Central memory CD8-positive, alpha-beta T cell (primary cell): ENCODE measurements around the gene PRMT9.
A peak's percentile ranks its signal among the peaks of the same experiment; 100 is the strongest.

Source experiments
- ATAC-seq: fragments of 150-1000 bp; cut with Tn5 transposase; replicated peaks from 2 replicates; pipeline ENCODE4 v1.10.0; 2022; ENCODE audit warnings: mild to moderate bottlenecking, moderate FRiP score, moderate number of reproducible peaks; ENCODE audit not compliant: poor library complexity, severe bottlenecking; ENCODE audit errors: extremely low read depth
- DNase-seq, 2 donors: peaks; one replicate each; pipeline ENCODE4 v3.0.0; 2021; ENCODE audit warnings: low spot score in 2 of 2
- H3K27ac Mint-ChIP-seq: one replicate; pipeline ENCODE4 v1.8.0; 2022; ENCODE audit warnings: low read depth, mild to moderate bottlenecking, moderate library complexity, mixed read lengths
- H3K27me3 Mint-ChIP-seq: one replicate; pipeline ENCODE4 v1.8.0; 2022; ENCODE audit warnings: mixed read lengths
- H3K36me3 Mint-ChIP-seq: one replicate; pipeline ENCODE4 v1.8.0; 2022; ENCODE audit warnings: mild to moderate bottlenecking, moderate library complexity, mixed read lengths; ENCODE audit not compliant: insufficient read depth
- H3K4me1 Mint-ChIP-seq: one replicate; pipeline ENCODE4 v1.8.0; 2022; ENCODE audit warnings: mixed read lengths
- H3K4me3 Mint-ChIP-seq: one replicate; pipeline ENCODE4 v1.8.0; 2022; ENCODE audit warnings: mild to moderate bottlenecking, moderate library complexity, mixed read lengths
- H3K9me3 Mint-ChIP-seq: one replicate; pipeline ENCODE4 v1.8.0; 2022; ENCODE audit warnings: mixed read lengths

The PRMT9 gene

DNA sequence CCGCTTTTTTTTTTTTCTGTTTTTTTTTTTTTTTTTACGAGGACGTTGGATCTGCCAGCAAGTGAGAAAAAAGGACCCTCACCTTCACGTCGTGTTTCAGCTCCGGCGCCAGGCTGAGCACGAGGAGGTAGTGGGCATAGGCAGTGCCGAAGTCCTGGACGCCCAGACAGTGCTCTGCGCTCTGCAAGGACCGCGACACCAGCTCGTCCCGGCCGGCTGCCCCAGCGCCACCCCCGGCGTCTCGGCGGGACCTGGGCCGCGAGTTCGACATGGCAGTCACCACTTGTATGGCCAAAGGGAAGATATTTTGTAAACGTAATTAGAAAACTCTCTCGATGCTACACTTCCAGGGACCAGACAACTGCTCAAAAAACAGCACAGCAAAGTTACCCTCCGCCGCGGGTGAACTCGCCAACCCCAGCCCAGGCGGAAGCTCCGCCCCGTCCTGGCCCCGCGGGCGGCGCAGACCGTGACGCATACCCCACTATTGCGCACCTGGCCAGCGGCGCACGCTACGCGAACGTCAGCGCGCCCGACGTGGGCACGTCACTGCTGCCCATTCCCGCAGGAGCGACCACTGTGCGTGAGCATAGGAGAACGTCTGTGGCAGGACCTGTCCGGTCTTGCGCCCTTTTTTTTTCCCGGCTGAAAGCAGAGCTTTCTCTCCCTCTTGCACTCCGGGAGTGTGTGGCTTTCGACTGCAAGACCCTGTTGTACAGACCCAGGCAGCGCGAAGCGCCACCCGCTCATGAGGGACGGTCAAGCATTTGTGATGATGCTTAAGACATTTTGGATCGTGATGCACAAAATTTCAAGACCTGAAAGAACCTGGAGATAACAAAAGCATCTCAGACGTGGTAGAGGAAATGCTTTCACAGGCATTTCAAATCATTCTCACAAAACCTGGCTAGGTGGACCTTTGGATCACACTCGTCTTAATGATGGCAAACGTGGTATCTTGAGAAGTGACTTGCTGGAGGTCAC, at the start of gene PRMT9:
PRMT9 (minus strand) TSS at position 447 of the 984 bp plus-strand sequence; CDS start at position 271, 176 bp downstream.
- ATAC-seq (peak; percentile 98), DNase-seq (peak; percentile 75 to 76)
- Mint-ChIP-seq H3K27me3 (peaks cover 10% of the 10 kb centered on the region), H3K9me3 (no peaks in the 10 kb centered on the region), H3K4me3 (peak within 1 kb of the TSS; percentile 84), H3K4me1 (peaks cover 33% of the 10 kb centered on the region), H3K36me3 (peaks cover 12% of the 10 kb centered on the region), H3K27ac (peak within 1 kb of the TSS; percentile 95)

DNA sequence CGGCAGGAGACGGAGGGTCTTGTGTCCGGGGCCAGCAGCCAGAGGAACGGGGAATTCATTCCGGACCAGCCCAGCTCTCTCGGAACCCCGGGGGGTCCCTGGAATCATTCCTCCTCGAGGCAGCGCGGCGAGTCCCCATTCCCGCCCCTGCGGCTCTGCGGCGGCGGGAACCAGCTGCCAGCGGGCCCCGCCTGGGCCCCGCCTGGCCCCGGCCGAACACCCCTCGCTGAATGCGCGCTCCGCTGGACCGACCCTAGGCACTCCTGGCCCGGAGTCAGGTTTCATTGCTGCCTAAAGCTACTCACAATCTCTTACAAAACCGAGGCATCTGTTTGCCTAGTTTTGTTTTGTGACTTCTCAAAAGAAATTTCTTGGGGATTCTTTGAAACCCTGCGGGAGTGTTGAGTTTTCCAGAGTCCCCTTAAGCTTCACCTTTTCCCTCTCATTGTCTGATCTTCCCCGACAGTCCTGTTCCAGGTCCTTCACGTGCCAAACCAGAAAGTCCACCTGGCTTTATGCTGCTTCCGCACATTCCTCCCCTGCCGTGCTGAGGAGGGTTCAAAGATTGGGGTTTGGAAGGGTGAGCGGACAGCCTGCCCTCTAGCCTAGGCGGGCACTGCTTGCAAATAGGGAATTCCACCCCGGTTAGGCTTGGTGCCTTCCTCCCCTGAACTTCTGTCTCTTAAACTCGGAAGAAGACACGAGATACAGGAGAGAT, 48.7 kb upstream of the PRMT9 start:
- DNase-seq, result no peak
- peak overlapping the region; percentile 92 for H3K4me3 Mint-ChIP-seq
- peaks cover 6% of the 10 kb centered on the region for H3K36me3 Mint-ChIP-seq
- H3K27me3 Mint-ChIP-seq, result no peaks in the 10 kb centered on the region
- H3K4me1 Mint-ChIP-seq, result peaks cover 32% of the 10 kb centered on the region
- no peaks in the 10 kb centered on the region for H3K9me3 Mint-ChIP-seq
- peak; percentile 16 for ATAC-seq
- H3K27ac Mint-ChIP-seq, result peak overlapping the region; percentile 86

DNA sequence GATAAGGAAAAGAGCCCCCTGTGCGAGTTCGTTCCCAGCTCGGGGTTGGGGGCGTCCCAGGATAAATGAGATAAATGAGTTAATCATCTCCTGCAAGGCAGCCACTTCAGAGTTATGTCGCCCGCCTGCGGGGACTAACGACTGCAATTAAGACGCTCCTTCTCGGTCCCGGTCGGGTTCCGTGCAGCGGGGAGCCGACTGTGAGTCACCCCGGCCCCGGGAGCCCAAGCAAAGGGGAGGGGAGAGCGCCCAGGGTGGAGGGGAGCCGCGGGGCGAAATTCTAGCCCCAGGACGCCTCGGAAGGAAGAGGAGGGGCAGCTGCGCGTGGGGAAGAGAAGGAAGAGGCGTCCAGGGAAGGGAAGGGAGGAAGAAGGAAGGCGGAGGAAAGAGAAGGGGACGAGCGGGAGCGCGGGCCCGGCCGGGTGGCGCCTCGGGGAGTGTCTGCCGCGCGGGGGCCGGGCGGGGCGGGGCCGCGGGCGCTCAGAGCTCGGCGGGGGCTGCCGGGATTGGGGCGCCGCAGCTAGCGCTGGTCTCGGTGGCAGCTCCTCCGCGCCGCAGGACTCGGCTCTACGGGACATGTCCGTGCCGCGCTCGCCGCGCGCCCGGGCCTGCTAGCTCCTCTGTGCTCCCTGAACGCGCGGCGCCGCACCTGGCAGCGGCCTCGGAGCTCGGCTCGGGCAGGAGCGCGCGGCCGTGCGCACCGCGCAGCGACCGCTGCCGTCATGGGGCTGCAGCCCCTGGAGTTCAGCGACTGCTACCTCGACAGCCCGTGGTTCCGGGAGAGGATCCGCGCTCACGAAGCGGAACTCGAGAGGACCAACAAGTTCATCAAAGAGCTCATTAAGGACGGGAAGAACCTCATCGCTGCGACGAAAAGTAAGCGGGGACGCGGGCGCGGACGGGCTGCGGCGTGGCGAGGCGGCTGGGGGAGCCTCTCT, 47.9 kb upstream of the PRMT9 start, which contains the start of gene ARHGAP10:
ARHGAP10 (plus strand) TSS at position 509 of the 938 bp plus-strand sequence; CDS start at position 723, 214 bp downstream.
- no peaks in the 10 kb centered on the region for H3K9me3 Mint-ChIP-seq
- peak within 1 kb of the TSS; percentile 92 for H3K4me3 Mint-ChIP-seq
- H3K27me3 Mint-ChIP-seq, result no peaks in the 10 kb centered on the region
- DNase-seq, result peak; percentile 35 to 40
- H3K4me1 Mint-ChIP-seq, result peaks cover 32% of the 10 kb centered on the region
- peak; percentile 64 for ATAC-seq
- H3K27ac Mint-ChIP-seq, result peak within 1 kb of the TSS; percentile 89
- H3K36me3 Mint-ChIP-seq, result peaks cover 6% of the 10 kb centered on the region

DNA sequence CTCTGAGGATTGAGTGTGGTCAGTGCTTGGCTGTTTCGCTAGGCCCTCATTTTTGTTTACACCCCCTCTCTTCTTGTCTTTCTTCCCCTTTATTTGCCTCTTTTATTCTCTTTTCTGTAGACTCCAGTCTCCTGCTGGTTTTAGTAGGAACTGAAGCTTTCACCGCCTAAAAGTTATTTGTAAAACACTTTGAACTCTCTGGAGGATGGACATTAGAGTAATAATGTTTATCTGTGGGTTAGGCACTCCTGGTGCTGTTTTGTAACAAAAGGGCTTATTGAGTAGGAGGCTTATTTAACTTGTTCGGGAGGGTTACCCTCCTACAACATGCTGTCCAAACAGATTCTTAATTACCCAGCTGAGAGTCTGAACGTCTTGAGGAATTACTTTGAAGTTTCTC, 46.4 kb upstream of the PRMT9 start:
- DNase-seq (no peak), ATAC-seq (no peak)
- Mint-ChIP-seq H3K27ac (no peak overlapping the region), H3K36me3 (peaks cover 6% of the 10 kb centered on the region), H3K4me3 (no peak overlapping the region), H3K27me3 (no peaks in the 10 kb centered on the region), H3K4me1 (peaks cover 27% of the 10 kb centered on the region), H3K9me3 (no peaks in the 10 kb centered on the region)

DNA sequence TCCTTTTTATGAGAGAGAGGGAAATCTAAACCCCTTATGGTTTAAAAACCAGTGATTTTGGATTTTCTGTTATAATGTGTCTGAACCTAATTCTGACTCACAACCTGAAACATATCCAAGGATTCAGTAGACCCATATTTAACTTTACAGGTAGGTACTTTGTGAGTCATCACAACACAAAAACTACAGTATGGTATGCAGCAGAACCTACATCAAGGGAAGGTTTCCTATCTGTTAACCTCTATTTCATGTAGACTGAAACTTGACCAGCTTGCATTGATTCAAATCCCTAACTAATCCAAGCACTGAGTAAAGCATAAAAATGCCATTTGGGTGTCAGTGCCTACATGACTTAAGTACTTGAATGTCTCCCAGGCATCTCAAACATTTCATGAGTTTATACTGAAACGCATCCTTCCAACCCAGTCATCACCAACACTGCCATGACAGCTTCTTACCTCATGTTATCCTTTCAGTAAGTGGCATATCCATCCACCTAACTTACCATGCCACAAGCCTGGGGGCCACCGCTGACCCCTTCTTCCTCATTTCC, 43.6 kb upstream of the PRMT9 start:
- Mint-ChIP-seq H3K27ac (no peak overlapping the region), H3K9me3 (no peaks in the 10 kb centered on the region), H3K4me3 (no peak overlapping the region), H3K4me1 (peaks cover 6% of the 10 kb centered on the region), H3K27me3 (no peaks in the 10 kb centered on the region), H3K36me3 (peaks cover 6% of the 10 kb centered on the region)
- ATAC-seq, result no peak
- no peak for DNase-seq

DNA sequence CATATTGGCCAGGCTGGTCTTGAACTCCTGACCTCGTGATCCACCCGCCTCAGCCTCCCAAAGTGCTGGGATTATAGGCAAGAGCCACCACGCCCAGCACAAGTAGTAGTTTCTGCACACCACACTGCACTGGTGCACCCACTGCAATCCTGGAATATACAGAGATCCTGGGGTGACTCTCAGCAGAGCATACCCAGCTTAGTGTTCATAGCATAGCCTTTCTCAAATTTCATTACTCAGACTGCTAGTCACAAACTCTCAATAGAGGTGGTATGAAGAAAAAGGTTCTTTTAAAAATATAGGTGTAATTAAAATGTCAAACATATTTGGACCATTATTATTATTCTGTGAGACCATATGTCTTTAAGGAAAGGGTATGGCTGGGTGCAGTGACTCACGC, 41.7 kb upstream of the PRMT9 start:
- Mint-ChIP-seq H3K27me3 (no peaks in the 10 kb centered on the region), H3K4me3 (no peak overlapping the region), H3K36me3 (peaks cover 1% of the 10 kb centered on the region), H3K27ac (no peak overlapping the region), H3K4me1 (no peaks in the 10 kb centered on the region), H3K9me3 (no peaks in the 10 kb centered on the region)
- DNase-seq, result no peak
- ATAC-seq, result no peak

DNA sequence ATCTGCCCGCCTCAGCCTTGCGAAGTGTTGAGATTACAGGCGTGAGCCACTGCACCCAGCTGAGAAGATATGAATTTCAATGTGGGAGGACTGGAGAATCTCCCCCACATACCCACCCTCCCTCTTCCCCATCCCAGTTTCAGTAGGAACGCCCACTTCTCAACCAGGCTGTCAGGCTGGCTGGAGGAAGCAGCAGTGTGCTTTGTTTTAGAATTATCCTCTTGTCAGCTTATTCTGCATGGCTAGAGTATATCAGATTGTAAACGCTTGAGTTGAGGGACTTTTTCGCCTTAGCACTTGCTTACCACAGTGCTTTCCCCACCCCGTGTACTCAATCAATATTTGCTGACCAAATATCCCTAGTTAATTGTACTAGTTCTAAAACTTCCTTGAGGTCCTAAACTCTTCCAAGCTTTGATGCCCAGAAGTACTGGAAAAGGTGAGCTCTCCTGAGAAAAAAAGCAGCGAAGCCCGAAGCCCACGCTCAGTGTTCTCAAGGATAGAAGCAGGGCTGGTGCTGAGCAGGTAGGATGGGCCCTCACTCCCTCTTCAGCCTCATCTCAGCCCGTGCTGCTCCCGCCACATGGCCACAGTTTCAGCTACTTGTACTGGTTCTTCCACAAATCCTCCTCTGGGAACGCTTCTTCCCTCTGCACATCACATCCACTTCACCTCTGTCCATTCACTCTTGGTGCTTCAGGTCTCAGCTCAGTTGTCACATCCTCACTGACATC, 40.7 kb upstream of the PRMT9 start:
- Mint-ChIP-seq H3K4me1 (no peaks in the 10 kb centered on the region), H3K36me3 (no peaks in the 10 kb centered on the region)
- no peak for ATAC-seq

DNA sequence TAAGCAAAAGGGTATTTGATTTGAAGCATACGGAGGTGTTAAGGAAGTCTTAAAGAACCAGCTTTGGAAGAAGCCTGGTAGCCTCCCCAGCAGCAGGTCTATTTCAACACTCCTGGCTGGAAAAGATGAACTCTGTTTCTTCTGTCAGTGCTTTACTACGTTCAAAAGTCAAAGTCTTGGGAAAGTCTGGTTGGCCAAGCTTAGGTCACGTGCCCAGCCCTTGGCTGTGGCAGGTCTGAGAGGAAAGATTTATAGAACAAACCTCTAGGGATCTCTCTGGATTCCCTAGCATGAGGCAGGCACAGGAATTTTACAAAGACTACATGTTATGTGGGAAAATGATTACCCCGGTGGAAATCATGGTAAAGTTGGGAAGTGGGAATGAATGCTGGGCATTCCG, 39.4 kb upstream of the PRMT9 start:
- H3K9me3 Mint-ChIP-seq, result no peaks in the 10 kb centered on the region
- no peak for DNase-seq

More for the DNA sequence above, 40.7 kb upstream of the PRMT9 start:
- DNase-seq, result no peak
- H3K27ac Mint-ChIP-seq, result no peak overlapping the region
- H3K4me3 Mint-ChIP-seq, result no peak overlapping the region
- no peaks in the 10 kb centered on the region for H3K27me3 Mint-ChIP-seq
- H3K9me3 Mint-ChIP-seq, result no peaks in the 10 kb centered on the region

DNA sequence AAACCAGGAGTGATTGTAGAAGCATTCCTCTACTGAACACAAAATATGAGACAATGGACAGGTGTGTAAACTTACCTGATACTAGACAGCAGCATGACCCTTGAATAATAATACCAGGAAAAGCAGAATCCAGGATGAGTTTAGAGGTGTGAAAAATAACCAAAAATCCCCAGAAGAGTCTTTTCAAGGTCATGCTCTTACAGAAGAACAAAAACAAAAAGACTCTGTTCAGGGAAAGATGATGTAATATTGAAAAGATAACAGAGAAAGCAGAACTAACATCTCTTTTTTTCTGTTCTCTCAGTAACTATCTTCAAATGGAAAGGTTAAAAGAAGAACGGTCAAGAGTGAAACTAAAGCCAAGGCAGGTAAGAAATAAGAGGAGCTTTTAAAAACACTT, 33.9 kb upstream of the PRMT9 start:
- no peak overlapping the region for H3K27ac Mint-ChIP-seq
- no peak overlapping the region for H3K4me3 Mint-ChIP-seq
- H3K27me3 Mint-ChIP-seq, result peaks cover 34% of the 10 kb centered on the region
- no peak for ATAC-seq
- H3K4me1 Mint-ChIP-seq, result no peaks in the 10 kb centered on the region
- H3K9me3 Mint-ChIP-seq, result no peaks in the 10 kb centered on the region
- DNase-seq, result no peak
- peaks cover 2% of the 10 kb centered on the region for H3K36me3 Mint-ChIP-seq

More for the DNA sequence above, 39.4 kb upstream of the PRMT9 start:
- Mint-ChIP-seq H3K36me3 (no peaks in the 10 kb centered on the region), H3K27ac (no peak overlapping the region), H3K27me3 (peaks cover 1% of the 10 kb centered on the region), H3K4me1 (no peaks in the 10 kb centered on the region), H3K4me3 (no peak overlapping the region)
- no peak for ATAC-seq

DNA sequence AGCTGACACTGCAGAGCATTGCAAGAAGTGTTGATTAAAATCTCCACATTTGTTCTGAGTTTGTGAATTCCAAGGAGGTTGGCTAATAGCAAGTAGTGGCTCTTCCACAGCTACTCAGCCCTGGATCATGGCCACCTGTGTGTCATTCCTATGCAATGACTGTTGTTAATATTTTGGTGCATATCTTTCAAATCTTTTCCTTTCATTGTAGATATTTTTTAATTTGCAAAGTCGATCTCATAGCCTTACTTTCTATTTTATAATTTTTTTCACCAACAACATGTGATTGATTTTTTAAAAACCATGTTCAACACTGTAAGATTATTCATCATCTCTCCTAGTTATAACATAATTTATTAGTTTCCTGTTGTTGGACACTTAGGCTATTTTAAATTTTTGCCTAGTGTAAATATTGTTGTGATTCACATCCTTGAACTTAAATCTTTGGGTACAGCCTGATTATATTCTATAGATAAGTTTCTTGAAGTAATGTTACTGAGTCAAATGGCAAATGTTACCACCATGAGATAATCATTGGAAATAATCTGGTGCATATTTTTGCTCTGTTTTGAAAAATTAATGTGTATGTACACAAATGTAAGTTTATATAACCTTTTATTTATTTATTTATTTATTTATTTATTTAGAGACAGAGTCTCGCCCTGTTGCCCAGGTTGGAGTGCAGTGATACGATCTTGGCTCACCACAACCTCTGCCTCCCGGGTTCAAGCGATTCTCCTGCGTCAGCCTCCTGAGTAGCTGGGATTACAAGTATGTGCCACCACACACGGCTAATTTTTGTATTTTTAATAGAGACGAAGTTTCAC, 30.8 kb upstream of the PRMT9 start:
- Mint-ChIP-seq H3K27me3 (peaks cover 35% of the 10 kb centered on the region), H3K9me3 (no peaks in the 10 kb centered on the region), H3K36me3 (peaks cover 2% of the 10 kb centered on the region), H3K27ac (no peak overlapping the region), H3K4me1 (no peaks in the 10 kb centered on the region), H3K4me3 (no peak overlapping the region)
- DNase-seq (no peak), ATAC-seq (no peak)

DNA sequence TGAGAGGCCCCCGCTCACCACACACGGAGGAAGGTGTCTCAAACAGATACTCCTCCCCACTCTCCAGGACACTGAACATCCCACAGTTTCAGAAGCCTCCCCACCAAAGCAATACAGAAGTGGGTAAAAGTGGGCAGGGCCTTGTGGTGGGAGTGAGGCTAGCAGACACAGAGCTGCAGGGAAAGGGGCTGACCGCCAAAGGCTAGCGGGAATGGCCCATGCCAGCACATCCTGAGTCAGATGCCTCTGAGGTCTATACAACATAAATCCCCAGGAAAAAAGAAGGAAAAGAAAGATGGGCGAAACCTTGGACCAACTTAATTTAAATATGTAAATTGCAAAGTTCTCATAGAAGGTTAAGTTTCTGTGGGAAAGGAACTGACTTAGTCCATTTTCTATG, 26.0 kb upstream of the PRMT9 start:
- no peak for DNase-seq
- no peak overlapping the region for H3K27ac Mint-ChIP-seq

More for the DNA sequence above, 26.0 kb upstream of the PRMT9 start:
- no peaks in the 10 kb centered on the region for H3K9me3 Mint-ChIP-seq
- H3K36me3 Mint-ChIP-seq, result no peaks in the 10 kb centered on the region
- no peak for ATAC-seq
- no peak overlapping the region for H3K4me3 Mint-ChIP-seq
- H3K4me1 Mint-ChIP-seq, result no peaks in the 10 kb centered on the region
- H3K27me3 Mint-ChIP-seq, result peaks cover 9% of the 10 kb centered on the region
